ENCODE measurements around the gene RPS6KA5.

The RPS6KA5 gene

DNA sequence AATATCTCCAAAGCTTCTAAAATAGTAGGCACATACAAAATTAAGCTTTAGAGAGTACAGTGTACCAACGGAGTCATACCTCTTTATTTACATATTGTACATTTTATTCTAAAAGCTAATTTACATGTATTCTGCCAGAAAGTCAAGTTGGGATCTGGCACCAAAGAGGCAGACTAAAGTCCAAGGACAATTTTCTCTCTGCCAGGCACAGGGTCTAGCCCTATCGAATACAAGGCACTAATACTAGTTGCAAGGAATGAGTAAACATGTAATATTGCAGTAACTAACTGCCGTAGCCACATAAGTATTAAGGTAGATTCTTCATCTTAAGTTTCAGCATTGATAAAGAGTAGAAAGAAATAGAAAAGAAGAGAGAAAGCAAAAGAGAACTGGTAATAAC is 93.9 kb downstream of the RPS6KA5 start:
- no peaks in the 10 kb centered on the region for H3K27me3 ChIP-seq
- H3K4me1 ChIP-seq, result no peaks in the 10 kb centered on the region
- DNase-seq, result no peak
- no peak overlapping the region for H3K27ac ChIP-seq
- H3K36me3 ChIP-seq, result no peaks in the 10 kb centered on the region
- no peaks in the 10 kb centered on the region for H3K9me3 ChIP-seq
- TF ChIP-seq, protein P1, sequence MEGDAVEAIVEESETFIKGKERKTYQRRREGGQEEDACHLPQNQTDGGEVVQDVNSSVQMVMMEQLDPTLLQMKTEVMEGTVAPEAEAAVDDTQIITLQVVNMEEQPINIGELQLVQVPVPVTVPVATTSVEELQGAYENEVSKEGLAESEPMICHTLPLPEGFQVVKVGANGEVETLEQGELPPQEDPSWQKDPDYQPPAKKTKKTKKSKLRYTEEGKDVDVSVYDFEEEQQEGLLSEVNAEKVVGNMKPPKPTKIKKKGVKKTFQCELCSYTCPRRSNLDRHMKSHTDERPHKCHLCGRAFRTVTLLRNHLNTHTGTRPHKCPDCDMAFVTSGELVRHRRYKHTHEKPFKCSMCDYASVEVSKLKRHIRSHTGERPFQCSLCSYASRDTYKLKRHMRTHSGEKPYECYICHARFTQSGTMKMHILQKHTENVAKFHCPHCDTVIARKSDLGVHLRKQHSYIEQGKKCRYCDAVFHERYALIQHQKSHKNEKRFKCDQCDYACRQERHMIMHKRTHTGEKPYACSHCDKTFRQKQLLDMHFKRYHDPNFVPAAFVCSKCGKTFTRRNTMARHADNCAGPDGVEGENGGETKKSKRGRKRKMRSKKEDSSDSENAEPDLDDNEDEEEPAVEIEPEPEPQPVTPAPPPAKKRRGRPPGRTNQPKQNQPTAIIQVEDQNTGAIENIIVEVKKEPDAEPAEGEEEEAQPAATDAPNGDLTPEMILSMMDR (IDR thresholded peaks at IDR 0.05), result no peak
- no peak overlapping the region for H3K4me3 ChIP-seq
- intact Hi-C loops (cut with DNase I; ENCODE audit: low total_unique reads), result no loop called here

DNA sequence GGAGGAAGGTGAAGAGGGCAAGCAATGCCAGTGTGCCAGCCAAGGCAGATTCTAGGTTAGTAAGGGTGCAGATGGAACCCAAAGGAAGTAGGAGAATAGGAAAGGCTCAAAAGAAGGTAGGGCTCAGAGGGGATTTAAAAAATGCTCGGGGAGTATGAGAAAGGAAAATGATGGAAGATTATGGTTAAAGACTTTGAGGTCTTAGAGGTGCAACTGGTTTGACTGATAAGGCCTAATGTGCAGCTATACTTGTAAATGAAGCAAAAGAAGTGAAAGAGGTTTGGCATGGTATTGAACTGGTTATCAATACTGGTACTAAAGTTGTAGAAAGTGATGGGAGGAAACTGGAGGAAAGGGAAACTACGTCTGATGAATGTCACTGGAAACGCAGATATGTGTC is 94.7 kb downstream of the RPS6KA5 start:
- H3K27me3 ChIP-seq, result no peaks in the 10 kb centered on the region
- no peaks in the 10 kb centered on the region for H3K4me1 ChIP-seq
- TF ChIP-seq, protein P1 (IDR thresholded peaks at IDR 0.05), result no peak
- H3K27ac ChIP-seq, result no peak overlapping the region
- H3K36me3 ChIP-seq, result no peaks in the 10 kb centered on the region
- DNase-seq, result no peak
- no peaks in the 10 kb centered on the region for H3K9me3 ChIP-seq
- no peak overlapping the region for H3K4me3 ChIP-seq
- intact Hi-C loops (cut with DNase I; ENCODE audit: low total_unique reads), result no loop called here

DNA sequence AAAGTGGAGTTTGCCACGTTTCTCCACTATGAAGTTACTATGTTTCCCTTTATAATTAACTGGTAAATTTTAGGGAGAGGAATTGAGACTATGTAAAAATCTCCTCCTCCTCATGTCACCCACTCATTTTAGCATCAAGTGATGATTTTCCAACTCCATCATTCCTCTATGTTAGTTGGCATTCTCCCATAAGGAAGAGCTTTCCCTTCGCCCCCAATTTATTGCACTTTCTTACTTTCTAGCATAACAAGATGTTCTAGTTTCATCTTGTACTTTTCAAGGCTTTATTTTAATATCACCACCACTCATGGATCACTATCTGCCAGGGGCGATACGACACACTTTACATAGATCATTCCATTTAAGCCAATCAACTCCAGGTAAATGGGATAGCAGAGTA is 97.1 kb downstream of the RPS6KA5 start:
- intact Hi-C loops (cut with DNase I; ENCODE audit: low total_unique reads), result no loop called here
- H3K4me1 ChIP-seq, result no peaks in the 10 kb centered on the region

DNA sequence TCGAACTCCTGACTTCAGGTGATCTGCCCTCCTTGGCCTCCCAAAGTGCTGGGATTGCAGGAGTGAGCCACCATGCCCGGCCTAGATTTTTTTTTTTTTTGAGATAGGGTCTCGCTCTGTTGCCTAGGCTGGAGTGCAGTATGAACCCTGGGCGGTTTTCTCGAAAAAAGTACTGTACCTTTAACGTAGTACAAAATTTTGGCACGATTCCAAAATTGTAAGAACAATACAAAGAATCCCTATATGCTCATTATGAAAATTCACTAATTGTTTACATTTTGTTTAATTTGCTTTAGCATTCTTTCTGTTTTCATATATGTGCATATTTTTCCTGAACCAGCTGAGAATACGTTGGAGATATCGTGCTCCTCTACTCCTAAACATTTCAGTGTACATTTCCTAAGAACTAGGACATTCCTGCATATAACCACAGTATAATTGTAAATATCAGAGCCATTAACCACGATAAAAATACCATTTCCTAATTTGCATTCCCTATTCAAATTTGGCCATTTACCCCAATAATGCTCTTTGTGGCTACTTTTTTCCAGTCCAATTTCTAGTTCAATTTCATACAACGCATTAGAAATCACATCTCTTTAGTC is 97.8 kb downstream of the RPS6KA5 start:
- TF ChIP-seq, protein P1 (IDR thresholded peaks at IDR 0.05), result no peak
- Histone ChIP-seq H3K36me3 (no peaks in the 10 kb centered on the region), H3K9me3 (peaks cover 0 to 3% (median 0%) of the 10 kb centered on the region in 3 donors), H3K4me3 (no peak overlapping the region), H3K27ac (no peak overlapping the region), H3K4me1 (no peaks in the 10 kb centered on the region), H3K27me3 (no peaks in the 10 kb centered on the region)
- no peak for DNase-seq
- intact Hi-C loops (cut with DNase I; ENCODE audit: low total_unique reads), result no loop called here

More for the DNA sequence above, 97.1 kb downstream of the RPS6KA5 start:
- no peak overlapping the region for H3K4me3 ChIP-seq
- no peaks in the 10 kb centered on the region for H3K36me3 ChIP-seq
- no peak for DNase-seq
- TF ChIP-seq, protein P1 (IDR thresholded peaks at IDR 0.05), result no peak
- H3K9me3 ChIP-seq, result no peaks in the 10 kb centered on the region
- H3K27me3 ChIP-seq, result no peaks in the 10 kb centered on the region
- H3K27ac ChIP-seq, result no peak overlapping the region

DNA sequence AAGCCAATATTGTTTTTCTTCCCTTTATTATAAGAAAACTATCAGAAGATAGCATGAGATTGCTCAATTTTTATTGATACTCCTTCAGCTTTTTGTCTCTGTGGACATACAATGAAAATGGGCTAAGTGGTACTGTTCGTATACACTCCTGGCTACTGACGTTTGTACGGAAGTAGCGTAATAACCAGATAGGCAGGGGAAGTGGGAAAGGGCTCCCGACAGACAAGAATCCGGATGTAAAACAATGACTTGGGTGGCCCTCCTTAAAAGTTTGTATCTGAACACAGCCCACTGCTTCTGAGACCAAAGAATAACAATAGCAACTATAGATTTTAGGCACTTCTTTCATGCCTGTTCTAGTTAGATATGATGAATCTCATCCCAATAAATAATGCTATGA is 99.6 kb downstream of the RPS6KA5 start:
- intact Hi-C loops (cut with DNase I; ENCODE audit: low total_unique reads), result no loop called here
- H3K36me3 ChIP-seq, result peaks cover 0 to 3% (median 0%) of the 10 kb centered on the region in 3 donors
- no peak overlapping the region for H3K4me3 ChIP-seq
- TF ChIP-seq, protein P1 (IDR thresholded peaks at IDR 0.05), result no peak
- H3K27me3 ChIP-seq, result no peaks in the 10 kb centered on the region
- H3K9me3 ChIP-seq, result peaks cover 1 to 19% (median 4%) of the 10 kb centered on the region in 3 donors
- H3K4me1 ChIP-seq, result no peaks in the 10 kb centered on the region
- no peak overlapping the region for H3K27ac ChIP-seq
- no peak for DNase-seq

DNA sequence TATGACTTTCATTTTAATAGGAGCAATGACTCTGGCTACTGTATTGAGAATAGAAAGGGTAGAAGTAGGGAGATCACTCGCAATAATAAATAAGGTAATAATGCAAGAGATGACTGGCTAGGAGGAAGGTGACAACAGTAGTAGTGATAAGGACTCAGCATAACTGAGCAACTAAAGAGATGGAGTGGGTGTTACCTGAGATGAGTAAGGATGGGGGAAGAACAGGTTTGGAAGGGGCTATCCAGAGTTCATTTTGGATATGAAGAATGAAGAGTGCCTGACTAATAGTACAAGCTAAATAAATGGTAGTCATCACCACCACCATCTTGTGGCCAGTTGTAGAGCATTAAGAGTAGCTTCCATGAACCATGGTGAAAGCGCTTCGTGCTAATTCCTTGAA is 101.1 kb downstream of the RPS6KA5 start:
- Histone ChIP-seq H3K27me3 (no peaks in the 10 kb centered on the region), H3K9me3 (peaks cover 3 to 26% (median 4%) of the 10 kb centered on the region in 3 donors), H3K4me3 (no peak overlapping the region), H3K4me1 (no peaks in the 10 kb centered on the region), H3K27ac (no peak overlapping the region), H3K36me3 (peaks cover 0 to 3% (median 0%) of the 10 kb centered on the region in 3 donors)
- no peak for DNase-seq
- intact Hi-C loops (cut with DNase I; ENCODE audit: low total_unique reads), result no loop called here
- TF ChIP-seq, protein P1 (IDR thresholded peaks at IDR 0.05), result no peak

Data from tibial artery (tissue), 4 donors.